ENCODE measurements around the gene COL1A2. TPM values are rescaled to one million over a fixed set of nuclear protein-coding genes. Genes with fewer than 3 reads are reported as not detected.
A peak's percentile ranks its signal among the peaks of the same experiment; 100 is the strongest.

COL1A2 gene
- total RNA-seq, 1 experiment from 2014 or later, result 3.0 TPM

DNA sequence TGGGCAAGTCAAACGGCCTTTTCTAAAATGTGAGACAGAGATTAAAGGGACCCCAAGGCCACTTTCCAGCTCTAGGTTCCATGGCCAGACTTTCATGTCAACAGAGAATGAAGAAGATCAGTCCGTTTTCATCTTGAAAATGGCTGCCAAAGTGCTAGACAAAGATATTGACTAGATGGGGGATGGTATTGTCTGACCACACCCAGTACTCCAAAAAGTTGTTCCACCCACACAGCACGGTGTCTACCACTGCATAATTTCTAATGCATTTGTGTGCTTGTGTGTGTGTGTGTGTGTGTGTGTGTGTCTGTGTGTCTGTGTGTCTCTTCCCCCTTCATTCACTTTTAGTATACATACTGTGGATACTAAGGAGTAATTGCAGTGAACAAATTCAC is 1.3 kb downstream of the COL1A2 start:
- no peaks in the 10 kb centered on the region for H3K4me1 ChIP-seq (ENCODE audit: control insufficient read depth in 1 of 2, insufficient read depth in 2 of 2, low read length in 2 of 2)
- H4K20me1 ChIP-seq (ENCODE audit: insufficient read depth), result no peaks in the 10 kb centered on the region
- RAD21 ChIA-PET (ENCODE audit: low non-redundant PET in 1 of 2, low total read pairs in 2 of 2, uncharacterized antibody in 2 of 2, unreplicated experiment in 2 of 2), result interaction anchor here (0.5 to 2.1 kb wide), 7 partner anchors 95 to 261 kb away, joined by 3 to 23 read pairs (median 3); no protein-coding TSS in a partner anchor

DNA sequence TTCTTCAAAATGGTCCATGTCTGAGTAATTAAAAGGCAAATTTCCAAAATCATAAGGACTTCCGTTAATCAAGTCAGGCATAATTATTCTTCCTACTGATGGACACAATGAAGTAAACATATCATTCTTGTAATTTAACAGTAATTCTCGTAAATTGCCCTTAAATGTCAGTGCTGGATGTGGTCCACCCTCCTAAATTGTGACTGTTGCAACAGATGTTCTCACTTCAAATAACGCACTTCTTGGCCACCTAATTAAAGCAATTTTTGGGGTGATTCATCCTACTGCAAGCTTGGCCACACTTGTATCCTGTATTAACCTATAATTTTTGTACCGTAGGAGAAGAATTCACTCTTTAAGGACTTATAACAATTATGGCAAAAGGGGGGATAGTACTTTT is 1.9 kb downstream of the COL1A2 start:
- Histone ChIP-seq H3K27me3 (ENCODE audit: insufficient read depth, low read length) (no peaks in the 10 kb centered on the region), H3K27ac (ENCODE audit: low read depth, low read length) (no peak overlapping the region), H3K79me2 (ENCODE audit: insufficient read depth, low read length) (no peaks in the 10 kb centered on the region), H3K4me1 (ENCODE audit: control insufficient read depth in 1 of 2, insufficient read depth in 2 of 2, low read length in 2 of 2) (no peaks in the 10 kb centered on the region), H3K9me2 (ENCODE audit: insufficient read depth) (no peaks in the 10 kb centered on the region), H3K4me3 (replicated peaks in 1 of 2; ENCODE audit: low read depth in 1 of 2, low read length in 2 of 2) (no peak overlapping the region), H4K20me1 (ENCODE audit: insufficient read depth) (no peaks in the 10 kb centered on the region), H2AFZ (ENCODE audit: low read depth, low read length, poor library complexity, severe bottlenecking) (peak overlapping the region; percentile 89), H3K4me2 (ENCODE audit: low read length) (no peak overlapping the region), H3K36me3 (ENCODE audit: control insufficient read depth in 1 of 2, insufficient read depth in 2 of 2, low read length in 2 of 2) (no peaks in the 10 kb centered on the region), H3K9ac (ENCODE audit: low read length) (no peak overlapping the region), H3K9me3 (ENCODE audit: control insufficient read depth in 1 of 2, insufficient read depth in 1 of 2, low read depth in 1 of 2, low read length in 2 of 2) (no peaks in the 10 kb centered on the region)
- POLR2A ChIA-PET, result no interaction called here
- RAD21 ChIA-PET (ENCODE audit: low non-redundant PET in 1 of 2, low total read pairs in 2 of 2, uncharacterized antibody in 2 of 2, unreplicated experiment in 2 of 2), result no interaction called here
- no peak for TF ChIP-seq POLR2A (IDR thresholded peaks at IDR 0.05; ENCODE audit: borderline replicate concordance, extremely low read depth, insufficient read depth, insufficient read length)
- no peak for TF ChIP-seq RAD21 (IDR thresholded peaks at IDR 0.05; ENCODE audit: low read depth)
- no peak for TF ChIP-seq ZFX (IDR thresholded peaks at IDR 0.05)
- ATAC-seq (no peak), DNase-seq (ENCODE audit: low read depth, low spot score) (no peak)
- CTCF ChIA-PET, result interaction anchor here (1.0 to 2.9 kb wide), 5 partner anchors 96 to 1291 kb away, joined by 3 to 89 read pairs (median 8); no protein-coding TSS in a partner anchor
- BruUV-seq (replicated peaks), result no TSS peak
- intact Hi-C loops (cut with micrococcal nuclease), result loop anchor here (5.0 kb wide), 2 partner anchors 599 to 1154 kb away; no protein-coding TSS in a partner anchor

More for the DNA sequence above, 1.3 kb downstream of the COL1A2 start:
- Histone ChIP-seq H3K9ac (ENCODE audit: low read length) (no peak overlapping the region), H2AFZ (ENCODE audit: low read depth, low read length, poor library complexity, severe bottlenecking) (peak overlapping the region; percentile 89), H3K27me3 (ENCODE audit: insufficient read depth, low read length) (no peaks in the 10 kb centered on the region), H3K79me2 (ENCODE audit: insufficient read depth, low read length) (no peaks in the 10 kb centered on the region), H3K27ac (ENCODE audit: low read depth, low read length) (no peak overlapping the region), H3K36me3 (ENCODE audit: control insufficient read depth in 1 of 2, insufficient read depth in 2 of 2, low read length in 2 of 2) (no peaks in the 10 kb centered on the region), H3K4me3 (replicated peaks in 1 of 2; ENCODE audit: low read depth in 1 of 2, low read length in 2 of 2) (no peak overlapping the region), H3K4me2 (ENCODE audit: low read length) (no peak overlapping the region), H3K9me2 (ENCODE audit: insufficient read depth) (no peaks in the 10 kb centered on the region), H3K9me3 (ENCODE audit: control insufficient read depth in 1 of 2, insufficient read depth in 1 of 2, low read depth in 1 of 2, low read length in 2 of 2) (no peaks in the 10 kb centered on the region)
- POLR2A ChIA-PET, result interaction anchor here (1.3 kb wide), 1 partner anchor 107 kb away, joined by 5 read pairs; no protein-coding TSS in a partner anchor
- DNase-seq (ENCODE audit: low read depth, low spot score) (no peak), ATAC-seq (peak; percentile 34; the same call in 1 of the 2 replicates)
- intact Hi-C loops (cut with micrococcal nuclease), result loop anchor here (5.0 kb wide), 2 partner anchors 599 to 1154 kb away; no protein-coding TSS in a partner anchor
- no TSS peak for BruUV-seq (replicated peaks)
- CTCF ChIA-PET, result interaction anchor here (0.5 to 2.9 kb wide), 18 partner anchors 8 to 1294 kb away, joined by 3 to 89 read pairs (median 5); no protein-coding TSS in a partner anchor
- TF ChIP-seq EGR1 (IDR thresholded peaks at IDR 0.05; ENCODE audit: low read depth) (no peak), JUND (IDR thresholded peaks at IDR 0.05) (no peak), SP1 (IDR thresholded peaks at IDR 0.05; ENCODE audit: low read depth) (no peak), EZH2 (IDR thresholded peaks at IDR 0.05) (no peak), ELF1 (IDR thresholded peaks at IDR 0.05; ENCODE audit: borderline replicate concordance, low read depth) (no peak), ZFX (IDR thresholded peaks at IDR 0.05) (no peak), CEBPB (IDR thresholded peaks at IDR 0.05; ENCODE audit: low read depth) (no peak)
- TF ChIP-seq, protein P1, sequence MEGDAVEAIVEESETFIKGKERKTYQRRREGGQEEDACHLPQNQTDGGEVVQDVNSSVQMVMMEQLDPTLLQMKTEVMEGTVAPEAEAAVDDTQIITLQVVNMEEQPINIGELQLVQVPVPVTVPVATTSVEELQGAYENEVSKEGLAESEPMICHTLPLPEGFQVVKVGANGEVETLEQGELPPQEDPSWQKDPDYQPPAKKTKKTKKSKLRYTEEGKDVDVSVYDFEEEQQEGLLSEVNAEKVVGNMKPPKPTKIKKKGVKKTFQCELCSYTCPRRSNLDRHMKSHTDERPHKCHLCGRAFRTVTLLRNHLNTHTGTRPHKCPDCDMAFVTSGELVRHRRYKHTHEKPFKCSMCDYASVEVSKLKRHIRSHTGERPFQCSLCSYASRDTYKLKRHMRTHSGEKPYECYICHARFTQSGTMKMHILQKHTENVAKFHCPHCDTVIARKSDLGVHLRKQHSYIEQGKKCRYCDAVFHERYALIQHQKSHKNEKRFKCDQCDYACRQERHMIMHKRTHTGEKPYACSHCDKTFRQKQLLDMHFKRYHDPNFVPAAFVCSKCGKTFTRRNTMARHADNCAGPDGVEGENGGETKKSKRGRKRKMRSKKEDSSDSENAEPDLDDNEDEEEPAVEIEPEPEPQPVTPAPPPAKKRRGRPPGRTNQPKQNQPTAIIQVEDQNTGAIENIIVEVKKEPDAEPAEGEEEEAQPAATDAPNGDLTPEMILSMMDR (IDR thresholded peaks at IDR 0.05 in 2 of 3, conservative IDR thresholded peaks at IDR 0.05 in 1 of 3; ENCODE audit: borderline replicate concordance in 1 of 3, insufficient read depth in 1 of 3, low read depth in 2 of 3, low read length in 2 of 3), result no peak

Data from HCT116 (cell line).